GM19023 (cell line): ENCODE measurements around the gene PGA3.
"Not testable (repeated sequence)": the region's sequence is repeated elsewhere in the genome, so short reads cannot be mapped to it uniquely, and the experiment has no call there.

Experiments
- ATAC-seq: cut with Tn5 transposase; IDR thresholded peaks from one replicate; pipeline ENCODE4 v1.9.1; 2021; ENCODE audit warnings: mild to moderate bottlenecking, moderate library complexity; ENCODE audit not compliant: unreplicated experiment

The PGA3 gene

GRCh38 chr11:61204502-61205059, 1.3 kb downstream of the PGA3 start:
- not testable (repeated sequence) for ATAC-seq

- ATAC-seq = not testable (repeated sequence)
Observed at GRCh38 chr11:61207636-61208310, 4.5 kb downstream of the PGA3 start.

- ATAC-seq = not testable (repeated sequence)
Observed at GRCh38 chr11:61210629-61211028, 7.3 kb downstream of the PGA3 start.

- ATAC-seq = not testable (repeated sequence)
Observed at GRCh38 chr11:61211327-61211952, 8.1 kb downstream of the PGA3 start.

GRCh38 chr11:61212202-61212601, 8.9 kb downstream of the PGA3 start:
- not testable (repeated sequence) for ATAC-seq

- not testable (repeated sequence) for ATAC-seq
Observed at GRCh38 chr11:61213711-61214324, 10.5 kb downstream of the PGA3 start.

- not testable (repeated sequence) for ATAC-seq
Observed at GRCh38 chr11:61218306-61218705, 15.0 kb downstream of the PGA3 start.

- ATAC-seq = not testable (repeated sequence)
Observed at GRCh38 chr11:61219016-61219415, 15.7 kb downstream of the PGA3 start.

GRCh38 chr11:61222047-61222446, 18.7 kb downstream of the PGA3 start, which contains the start of gene PGA4:
Gene PGA4, plus strand, starts transcription at chr11:61222347. Its CDS starts 54 bp downstream, at chr11:61222401.
- ATAC-seq = not testable (repeated sequence)

GRCh38 chr11:61222692-61223091, 19.4 kb downstream of the PGA3 start:
- not testable (repeated sequence) for ATAC-seq

- ATAC-seq = not testable (repeated sequence)
Observed at GRCh38 chr11:61226457-61227137, 23.3 kb downstream of the PGA3 start.

- not testable (repeated sequence) for ATAC-seq
Observed at GRCh38 chr11:61229458-61229857, 26.1 kb downstream of the PGA3 start.

GRCh38 chr11:61231033-61231432, 27.7 kb downstream of the PGA3 start:
- ATAC-seq = not testable (repeated sequence)

GRCh38 chr11:61231585-61231984, 28.3 kb downstream of the PGA3 start:
- not testable (repeated sequence) for ATAC-seq

GRCh38 chr11:61232548-61233145, 29.3 kb downstream of the PGA3 start:
- ATAC-seq = not testable (repeated sequence)

- not testable (repeated sequence) for ATAC-seq
Observed at GRCh38 chr11:61237130-61237529, 33.8 kb downstream of the PGA3 start.

- ATAC-seq = not testable (repeated sequence)
Observed at GRCh38 chr11:61240288-61240687, 37.0 kb downstream of the PGA3 start.

- ATAC-seq = not testable (repeated sequence)
Observed at GRCh38 chr11:61240875-61241274, 37.6 kb downstream of the PGA3 start, which contains the start of gene PGA5. Gene PGA5, plus strand, starts transcription at chr11:61241175. Its CDS starts 52 bp downstream, at chr11:61241227.

- ATAC-seq = not testable (repeated sequence)
Observed at GRCh38 chr11:61241526-61241925, 38.2 kb downstream of the PGA3 start.

- ATAC-seq = not testable (repeated sequence)
Observed at GRCh38 chr11:61245284-61245964, 42.1 kb downstream of the PGA3 start.
